ENCODE data around the gene DDC.

DNA sequence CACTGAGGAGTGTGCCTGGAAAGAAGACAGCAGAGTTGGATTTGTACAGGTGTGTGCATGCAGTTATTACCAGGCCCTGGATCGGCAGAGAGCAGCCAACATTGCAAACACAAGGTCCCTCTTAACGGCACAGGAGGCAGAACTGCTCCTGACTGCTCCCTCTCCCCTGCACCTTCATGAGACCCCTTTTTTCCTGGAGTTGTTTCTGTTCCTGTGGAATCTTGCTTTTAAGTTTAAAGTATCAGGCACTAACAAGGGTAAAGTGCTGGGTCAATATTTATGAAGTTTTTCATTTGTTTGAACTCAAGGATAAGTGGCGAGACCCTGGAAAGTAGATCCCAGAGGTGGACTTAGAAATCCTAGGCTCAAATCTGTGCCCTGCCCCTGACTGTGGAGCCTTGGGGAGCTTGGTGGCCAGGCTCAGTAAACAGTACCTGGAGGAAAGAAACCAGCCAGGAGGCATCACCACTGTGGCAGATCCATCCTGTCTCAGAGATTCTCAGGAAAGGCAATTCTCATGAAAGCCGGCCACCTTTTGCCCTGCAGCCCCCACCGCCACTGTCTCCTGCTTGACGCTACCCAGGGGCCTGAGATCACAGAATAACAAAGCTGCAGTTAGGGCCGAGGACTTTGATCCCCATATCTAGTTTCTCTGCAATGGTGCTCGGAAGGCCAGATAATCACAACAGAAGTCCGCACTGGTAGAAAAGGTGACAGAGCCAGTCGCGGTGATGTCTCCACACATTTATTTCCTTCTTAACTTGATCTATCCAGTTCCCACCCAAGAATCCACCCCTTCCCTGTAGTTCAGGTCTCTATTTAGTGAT lies 36.7 kb downstream of the DDC start:
- TF ChIP-seq, protein P1, sequence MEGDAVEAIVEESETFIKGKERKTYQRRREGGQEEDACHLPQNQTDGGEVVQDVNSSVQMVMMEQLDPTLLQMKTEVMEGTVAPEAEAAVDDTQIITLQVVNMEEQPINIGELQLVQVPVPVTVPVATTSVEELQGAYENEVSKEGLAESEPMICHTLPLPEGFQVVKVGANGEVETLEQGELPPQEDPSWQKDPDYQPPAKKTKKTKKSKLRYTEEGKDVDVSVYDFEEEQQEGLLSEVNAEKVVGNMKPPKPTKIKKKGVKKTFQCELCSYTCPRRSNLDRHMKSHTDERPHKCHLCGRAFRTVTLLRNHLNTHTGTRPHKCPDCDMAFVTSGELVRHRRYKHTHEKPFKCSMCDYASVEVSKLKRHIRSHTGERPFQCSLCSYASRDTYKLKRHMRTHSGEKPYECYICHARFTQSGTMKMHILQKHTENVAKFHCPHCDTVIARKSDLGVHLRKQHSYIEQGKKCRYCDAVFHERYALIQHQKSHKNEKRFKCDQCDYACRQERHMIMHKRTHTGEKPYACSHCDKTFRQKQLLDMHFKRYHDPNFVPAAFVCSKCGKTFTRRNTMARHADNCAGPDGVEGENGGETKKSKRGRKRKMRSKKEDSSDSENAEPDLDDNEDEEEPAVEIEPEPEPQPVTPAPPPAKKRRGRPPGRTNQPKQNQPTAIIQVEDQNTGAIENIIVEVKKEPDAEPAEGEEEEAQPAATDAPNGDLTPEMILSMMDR (conservative IDR thresholded peaks at IDR 0.05) = no peak
- no peak for TF ChIP-seq EZH2 (IDR thresholded peaks at IDR 0.05; ENCODE audit: low read depth)

Data from PC-9 (cell line).